HG03060 (cell line): ENCODE data around the gene MORN4.
"Not testable (repeated sequence)": the region's sequence is repeated elsewhere in the genome, so short reads cannot be mapped to it uniquely, and the experiment has no call there.

Source experiments
- ATAC-seq: cut with Tn5 transposase; IDR thresholded peaks from one replicate; pipeline ENCODE4 v1.9.1; 2021; ENCODE audit warnings: low read depth, moderate number of reproducible peaks; ENCODE audit not compliant: unreplicated experiment

The MORN4 gene

DNA sequence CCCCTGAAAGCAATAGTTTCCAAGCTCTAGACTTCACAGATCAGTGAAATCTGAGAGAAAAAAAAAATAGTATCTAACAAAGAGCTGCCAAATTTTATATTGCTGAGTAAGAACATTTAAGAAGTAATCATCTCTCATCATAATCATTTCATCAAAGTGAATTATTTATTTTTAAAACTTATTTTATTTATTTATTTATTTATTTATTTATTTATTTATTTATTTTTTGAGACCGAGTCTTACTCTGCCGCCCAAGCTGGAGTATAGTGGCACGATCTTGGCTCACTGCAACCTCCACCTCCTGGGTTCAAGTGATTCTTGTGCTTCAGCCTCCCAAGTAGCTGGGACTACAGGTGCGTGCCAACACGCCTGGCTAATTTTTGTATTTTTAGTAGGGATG, 56.8 kb downstream of the MORN4 start:
- ATAC-seq: not testable (repeated sequence)

DNA sequence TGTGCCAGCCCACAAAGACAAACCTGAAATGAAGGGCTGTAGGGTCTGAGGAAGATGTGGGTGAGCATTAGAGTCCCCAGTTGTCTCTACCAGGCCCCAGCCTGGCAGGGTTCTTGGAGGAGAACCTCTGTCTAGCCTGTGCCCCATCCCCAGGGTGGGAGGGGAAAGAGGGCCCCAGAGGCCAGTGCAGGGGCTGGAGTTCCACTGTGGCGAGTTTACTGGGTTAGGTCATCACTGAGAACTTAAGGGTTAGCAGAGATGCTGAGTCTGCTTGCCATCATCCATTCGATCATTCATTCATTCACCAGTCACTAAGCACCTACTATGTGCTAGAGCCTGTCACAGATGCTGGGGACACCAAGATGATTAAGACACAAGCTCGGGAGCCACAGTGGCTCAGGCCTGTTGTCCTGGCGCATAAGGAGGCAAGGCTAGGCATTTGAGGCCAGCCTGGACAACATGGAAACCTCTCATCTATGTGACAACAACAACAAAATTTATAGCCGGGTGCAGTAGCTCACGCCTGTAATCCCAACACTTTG, 58.1 kb downstream of the MORN4 start:
- ATAC-seq: no peak

DNA sequence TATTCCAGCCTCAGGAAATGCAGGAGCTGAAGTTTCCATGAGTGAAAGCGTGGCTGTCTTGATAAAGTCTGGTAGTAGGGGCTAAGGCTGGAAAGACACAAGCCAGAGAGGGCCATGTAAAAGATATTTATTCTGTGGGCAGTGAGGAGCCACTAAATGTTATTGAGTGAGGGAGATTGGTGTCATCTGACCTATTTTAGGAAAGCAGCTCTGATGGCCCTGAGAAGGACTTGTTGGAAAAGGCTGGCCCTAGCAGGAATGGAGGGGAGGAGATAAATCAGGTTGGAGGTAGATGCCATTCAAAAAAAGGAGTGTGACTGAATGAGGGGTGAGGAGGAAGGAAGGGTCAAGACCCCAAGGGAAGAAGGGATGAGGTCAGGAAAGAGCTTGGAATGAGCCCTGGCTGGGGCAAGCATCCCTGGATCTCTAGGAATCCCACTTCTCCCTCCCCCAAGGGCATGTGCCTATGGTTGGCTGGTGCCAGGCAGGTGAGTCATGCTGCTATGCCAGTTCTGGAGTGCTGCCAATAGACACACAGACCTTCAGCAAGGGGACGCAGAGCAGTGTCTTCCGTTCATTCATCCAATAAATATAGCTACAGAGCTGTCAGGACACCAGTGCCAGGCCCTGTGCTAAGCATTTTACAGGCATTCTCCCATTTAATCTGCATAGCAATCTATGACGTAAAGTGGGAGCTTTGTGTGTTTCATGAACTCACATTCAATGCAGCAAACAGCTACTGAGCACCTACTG, 58.8 kb downstream of the MORN4 start:
- no peak for ATAC-seq

DNA sequence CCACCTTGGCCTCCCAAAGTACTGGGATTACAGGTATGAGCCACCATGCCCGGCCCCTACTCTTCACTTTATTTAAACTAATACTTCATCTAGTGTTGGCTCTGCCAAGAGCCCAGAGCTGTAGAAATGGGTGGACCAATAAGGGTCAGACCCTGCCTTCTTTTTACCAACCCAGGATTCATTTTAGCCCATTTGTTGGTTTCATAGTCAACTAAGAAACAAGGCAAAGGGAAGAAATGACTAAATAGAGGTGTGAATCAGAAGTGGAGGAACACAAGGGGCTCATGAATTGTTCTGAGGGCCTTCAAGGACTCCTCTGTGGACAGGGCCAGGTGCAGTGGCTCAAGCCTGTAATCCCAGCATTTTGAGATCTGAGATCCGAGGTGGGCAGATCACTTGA, 59.6 kb downstream of the MORN4 start:
- ATAC-seq: no peak

DNA sequence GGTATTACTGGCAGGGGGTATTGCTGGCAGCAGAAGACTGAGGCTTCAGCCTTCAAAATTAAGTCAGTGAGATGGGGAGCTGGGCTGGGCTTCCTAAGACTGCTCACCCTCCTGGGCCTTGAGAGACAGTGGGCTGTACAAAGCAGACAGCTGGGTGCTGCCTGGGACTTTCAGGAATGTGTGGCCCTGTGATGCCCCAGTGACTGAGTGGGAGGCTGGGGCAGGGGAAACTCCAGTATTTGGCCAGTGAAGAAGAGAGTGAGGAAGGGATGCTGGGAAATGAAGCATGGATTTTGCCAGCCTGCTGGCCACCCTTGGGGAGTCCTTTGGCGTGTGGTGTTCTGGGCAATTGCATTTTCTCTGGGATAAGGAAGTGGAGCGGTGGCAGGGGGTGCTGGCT, 60.3 kb downstream of the MORN4 start:
- no peak for ATAC-seq

DNA sequence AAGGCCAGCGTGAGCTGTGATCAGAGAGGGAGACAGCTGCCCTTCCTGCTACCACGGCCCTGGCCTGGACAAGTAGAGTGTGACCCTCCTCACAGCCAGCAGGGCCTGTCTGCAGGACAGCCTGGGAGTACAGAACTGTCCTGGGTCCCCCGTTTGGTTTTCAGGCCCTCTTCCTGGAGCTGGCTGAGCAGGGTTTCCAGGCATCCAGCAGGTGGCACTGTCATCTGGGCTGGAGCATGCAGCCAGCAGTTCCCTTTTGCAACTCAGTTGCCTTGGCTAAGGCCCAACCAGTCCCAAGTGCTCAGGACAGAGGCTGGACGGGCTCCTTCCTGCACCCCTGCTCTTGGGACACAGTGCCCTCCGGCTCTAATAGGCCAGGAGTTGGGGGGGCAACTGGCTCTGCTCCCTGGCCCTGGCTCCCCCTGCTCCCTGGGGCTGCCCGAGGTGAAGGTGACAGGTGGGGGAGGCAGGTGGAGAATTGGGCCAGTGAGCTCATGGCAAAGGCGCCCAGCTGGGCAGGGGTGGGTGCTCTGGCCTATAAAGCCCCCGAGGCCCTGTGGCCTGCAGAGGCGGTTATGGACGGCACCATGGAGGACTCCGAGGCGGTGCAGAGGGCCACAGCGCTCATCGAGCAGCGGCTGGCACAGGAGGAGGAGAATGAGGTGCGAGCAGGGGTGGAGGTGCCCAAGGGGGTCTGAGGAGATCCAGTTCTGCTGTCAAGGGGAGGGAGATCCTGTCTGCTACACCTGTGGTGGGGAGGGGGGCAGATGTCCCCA, 60.9 kb downstream of the MORN4 start, which contains the start of gene ANKRD2:
Gene ANKRD2 (plus strand): TSS at position 566 of the 776 bp plus-strand sequence. CDS start 10 bp downstream, at position 576.
- no peak for ATAC-seq

DNA sequence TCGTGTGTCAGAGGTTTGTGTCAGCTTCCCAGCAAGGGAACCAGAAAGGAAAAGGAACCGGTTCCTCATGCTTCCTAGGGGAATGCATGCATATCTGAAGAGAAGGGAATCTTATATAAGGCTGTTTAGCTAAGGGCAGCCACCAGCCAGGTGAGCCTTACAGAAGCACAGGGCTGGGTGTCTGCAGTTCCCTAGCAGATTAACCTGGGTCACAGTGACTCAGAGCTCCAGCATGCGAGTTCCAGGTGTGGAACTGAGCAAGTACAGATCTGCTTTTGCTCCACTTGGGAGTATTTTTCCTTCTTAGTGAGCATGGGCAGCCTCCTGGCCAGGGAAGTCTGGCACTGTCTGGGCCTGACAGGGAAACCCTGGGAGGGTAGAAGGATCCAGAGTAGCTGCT, 61.7 kb downstream of the MORN4 start:
- no peak for ATAC-seq

DNA sequence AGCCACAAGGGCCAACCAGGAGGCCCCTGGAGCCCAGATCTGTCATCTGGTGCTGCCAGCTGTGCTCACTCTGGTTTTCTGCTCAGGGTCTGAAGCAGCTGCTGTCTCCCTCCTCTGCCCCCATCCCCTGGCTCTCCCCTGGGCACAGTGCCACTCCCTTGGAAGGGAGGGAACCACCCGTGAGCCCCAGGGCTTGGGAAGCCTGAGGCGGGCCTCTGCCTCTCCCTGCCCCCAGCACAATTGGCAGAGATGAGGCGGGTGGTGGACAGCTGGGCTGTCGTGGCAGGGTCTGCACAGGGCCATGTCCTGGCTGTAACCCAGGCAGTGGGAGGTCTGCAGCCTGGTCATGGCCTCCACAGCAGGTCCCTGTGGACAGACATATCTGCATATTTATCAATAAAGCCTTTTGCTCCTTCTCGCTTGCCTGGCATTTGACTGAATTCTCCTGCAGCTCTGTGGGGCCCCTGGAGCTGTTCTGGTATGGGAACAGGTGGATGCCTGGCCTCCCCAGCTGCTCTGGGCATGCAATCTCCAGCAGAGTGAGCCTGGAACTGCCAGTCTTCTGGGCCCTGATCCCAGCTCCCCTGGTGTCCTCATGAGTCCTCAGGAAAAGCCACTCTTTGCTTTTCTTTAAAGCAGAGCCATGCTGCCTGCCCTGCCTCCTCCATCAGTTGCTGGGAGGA, 62.4 kb downstream of the MORN4 start:
- no peak for ATAC-seq

DNA sequence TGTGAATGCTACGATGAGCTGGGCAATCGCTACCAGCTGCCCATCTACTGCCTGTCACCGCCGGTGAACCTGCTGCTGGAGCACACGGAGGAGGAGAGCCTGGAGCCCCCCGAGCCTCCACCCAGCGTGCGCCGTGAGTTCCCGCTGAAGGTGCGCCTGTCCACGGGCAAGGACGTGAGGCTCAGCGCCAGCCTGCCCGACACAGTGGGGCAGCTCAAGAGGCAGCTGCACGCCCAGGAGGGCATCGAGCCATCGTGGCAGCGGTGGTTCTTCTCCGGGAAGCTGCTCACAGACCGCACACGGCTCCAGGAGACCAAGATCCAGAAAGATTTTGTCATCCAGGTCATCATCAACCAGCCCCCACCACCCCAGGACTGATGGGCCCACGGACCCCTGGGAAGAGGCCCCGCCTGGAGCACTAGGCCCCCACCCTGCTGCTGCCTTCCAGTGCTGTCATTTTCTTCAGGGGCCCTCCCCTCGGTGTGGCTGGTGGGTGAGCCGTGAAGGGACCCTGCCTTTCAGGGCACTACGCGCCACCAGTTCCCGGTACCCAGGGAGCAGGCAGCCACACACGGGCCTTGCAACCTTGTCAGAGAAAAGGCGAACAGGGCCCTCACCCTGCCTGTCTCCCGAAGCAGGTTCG, 63.0 kb downstream of the MORN4 start:
- ATAC-seq: no peak

DNA sequence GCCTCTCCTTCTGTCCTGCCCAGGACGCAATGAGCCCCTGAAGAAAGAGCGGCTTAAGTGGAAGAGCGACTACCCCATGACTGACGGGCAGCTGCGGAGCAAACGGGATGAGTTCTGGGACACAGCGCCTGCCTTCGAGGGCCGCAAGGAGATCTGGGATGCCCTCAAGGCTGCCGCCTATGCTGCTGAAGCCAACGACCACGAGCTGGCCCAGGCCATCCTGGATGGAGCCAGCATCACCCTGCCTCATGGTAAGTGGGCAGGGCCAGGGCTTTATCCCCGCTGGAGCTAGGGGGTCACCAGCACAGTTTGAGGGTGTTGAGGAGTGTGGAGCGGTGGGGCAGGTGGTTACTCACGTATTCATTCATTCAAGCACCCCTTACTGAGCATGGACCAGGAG, 65.4 kb downstream of the MORN4 start:
- ATAC-seq: no peak

DNA sequence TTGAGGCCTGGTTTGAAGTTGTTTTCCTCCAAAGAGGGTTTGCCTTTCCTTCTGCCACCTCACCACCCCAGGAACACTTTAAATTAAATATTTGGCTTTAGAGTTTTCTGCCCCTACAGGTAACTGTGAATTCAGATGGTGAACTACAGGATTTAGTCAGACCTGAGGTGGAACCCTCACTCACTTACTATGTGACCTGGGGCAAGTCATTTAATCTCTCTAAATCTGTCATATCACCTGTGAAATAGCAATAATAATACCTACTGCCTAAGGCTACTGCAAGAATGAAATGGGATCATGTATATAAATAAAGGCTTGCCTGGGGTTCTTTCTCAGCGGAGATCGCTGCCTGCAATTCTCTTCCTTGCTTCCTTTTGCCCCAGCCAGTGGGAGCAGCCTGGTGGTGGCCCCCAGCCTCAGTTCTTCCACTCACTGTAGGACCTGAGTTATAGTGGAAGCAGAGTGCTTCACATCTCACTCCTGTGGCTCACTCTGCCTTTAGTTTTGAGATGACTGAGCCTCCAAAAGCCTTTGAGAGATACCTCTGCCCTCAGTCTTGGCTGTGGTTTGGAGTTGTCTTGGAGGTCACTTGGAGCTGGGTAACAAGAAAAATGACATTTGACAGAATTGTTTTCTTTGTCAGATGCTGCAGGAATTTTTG, 66.8 kb downstream of the MORN4 start:
- no peak for ATAC-seq

DNA sequence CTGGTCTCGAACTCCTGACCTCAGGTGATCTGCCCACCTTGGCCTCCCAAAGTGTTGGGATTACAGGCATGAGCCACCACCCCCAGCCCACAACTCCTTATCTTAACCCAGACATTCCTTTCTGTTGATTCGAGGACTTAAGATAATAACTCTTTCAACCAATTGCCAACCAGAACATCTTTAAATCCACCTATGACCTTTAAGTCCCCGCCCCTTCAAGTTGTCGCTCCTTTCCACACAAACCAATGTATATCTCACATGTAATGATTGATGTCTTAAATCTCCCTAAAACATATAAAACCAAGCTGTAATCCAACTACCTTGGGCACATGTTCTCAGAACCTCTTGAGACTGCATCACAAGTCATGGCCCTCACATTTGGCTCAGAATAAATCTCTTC, 68.5 kb downstream of the MORN4 start:
- no peak for ATAC-seq
